HepG2 (cell line): ENCODE measurements around the gene TPPP2. TPM values are rescaled to one million over a fixed set of nuclear protein-coding genes. Genes with fewer than 3 reads are reported as not detected.

ENCODE experiments used
- NCOR1 ChIP-seq: fragments of 200-600 bp; sonication (generic); IDR thresholded peaks from 2 replicates; pipeline ENCODE4 v1.7.0; 2017; ENCODE audit warnings: antibody characterized with exemption, low read length, borderline replicate concordance
- NR2C2 ChIP-seq: sonication (generic); formaldehyde crosslinking; IDR thresholded peaks from 2 replicates; pipeline ENCODE4 v1.4.0; 2020; ENCODE audit warnings: missing genetic modification reagents, mild to moderate bottlenecking, moderate library complexity, borderline replicate concordance
- TBP ChIP-seq: sonication (generic); formaldehyde crosslinking; IDR thresholded peaks from 2 replicates; pipeline ENCODE4 v1.5.0; 2020; ENCODE audit warnings: missing genetic modification reagents
- ZNF382 ChIP-seq: sonication (generic); formaldehyde crosslinking; IDR thresholded peaks from 2 replicates; pipeline ENCODE4 v1.5.0; 2020; ENCODE audit warnings: missing genetic modification reagents, mild to moderate bottlenecking, borderline replicate concordance
- ZNF530 ChIP-seq: sonication (generic); formaldehyde crosslinking; IDR thresholded peaks from 2 replicates; pipeline ENCODE4 v1.5.0; 2020; ENCODE audit warnings: low read depth, mild to moderate bottlenecking, missing genetic modification reagents
- polyA plus RNA-seq, 8 experiments: library from polyadenylated mRNA; depleted of rRNA in 3 of 8; stranded (reverse) in 7 of 8; unstranded in 1 of 8; fragments of >200 nt; fragmentation: Illumina TruSeq in 4 of 8; extraction: Trizol in 4 of 8; gene quantifications; 2 replicates each; pipeline versions ENCODE4 v1.2.1 to v1.2.3, GENCODE V29; 2011 to 2016; ENCODE audit warnings: low read depth in 4 of 8, missing spikeins in 1 of 8, mixed read lengths in 1 of 8; ENCODE audit not compliant: insufficient read depth in 1 of 8
- total RNA-seq, 5 experiments: library from RNA; depleted of rRNA; stranded (reverse); fragments of >200 nt; fragmentation: Illumina TruSeq; extraction: Trizol; gene quantifications; 2 replicates each; pipeline ENCODE4 v1.2.3, GENCODE V29; 2016; ENCODE audit warnings: low read depth in 1 of 5
- TF ChIP-seq, protein P1 (sequence below): sonication (generic); formaldehyde crosslinking; IDR thresholded peaks from one replicate; pipeline ENCODE4 v1.5.1; 2020; ENCODE audit warnings: mild to moderate bottlenecking, missing genetic modification reagents; ENCODE audit errors: not compliant biosample characterization
- TF ChIP-seq, protein P2 (sequence below): sonication (generic); formaldehyde crosslinking; conservative IDR thresholded peaks from 2 replicates; pipeline ENCODE4 v1.4.0; 2020; ENCODE audit warnings: missing genetic modification reagents
- TF ChIP-seq, protein P3 (sequence below): sonication (generic); formaldehyde crosslinking; IDR thresholded peaks from 2 replicates; pipeline ENCODE4 v1.5.1; 2020; ENCODE audit warnings: mild to moderate bottlenecking, missing genetic modification reagents, borderline replicate concordance

TPPP2 gene
- total and polyA plus RNA-seq, 2 of the 13 experiments (the other 11 are each of a cell fraction or from before 2014, with no cell fraction given), result 0.58 to 4.2 TPM

DNA sequence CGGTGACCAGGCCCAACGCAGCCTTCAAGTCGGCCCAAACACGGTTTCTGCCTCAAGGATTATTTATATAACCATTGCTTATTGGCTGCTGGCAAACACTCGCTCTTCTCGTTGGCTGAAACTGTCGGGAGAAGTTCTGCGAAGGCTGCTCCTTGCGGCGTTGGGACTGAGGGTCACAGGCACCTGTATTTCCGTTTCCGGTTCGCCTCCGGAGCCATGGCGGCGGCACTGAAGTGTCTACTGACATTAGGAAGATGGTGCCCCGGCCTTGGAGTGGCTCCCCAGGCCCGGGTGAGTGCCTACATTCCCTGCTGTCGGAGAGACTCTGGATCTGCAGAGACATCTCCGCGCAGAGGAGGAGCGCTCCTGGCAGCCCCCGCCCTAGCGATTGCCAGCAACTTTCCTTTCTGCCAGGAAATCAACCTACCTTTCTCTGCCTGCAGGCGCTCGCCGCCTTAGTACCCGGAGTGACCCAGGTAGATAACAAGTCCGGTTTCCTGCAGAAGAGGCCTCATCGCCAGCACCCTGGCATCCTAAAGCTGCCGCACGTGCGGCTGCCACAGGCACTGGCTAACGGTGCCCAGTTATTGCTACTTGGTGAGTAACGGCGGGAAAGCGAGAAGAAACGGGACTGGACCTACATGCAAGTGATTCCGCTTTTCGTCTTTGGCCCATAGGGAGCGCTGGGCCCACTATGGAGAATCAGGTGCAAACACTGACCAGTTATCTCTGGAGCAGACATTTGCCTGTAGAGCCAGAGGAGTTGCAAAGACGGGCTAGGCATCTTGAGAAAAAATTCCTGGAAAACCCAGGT, 40.0 kb upstream of the TPPP2 start, which contains the start of gene METTL17 (continued):
- TF ChIP-seq, protein P1, sequence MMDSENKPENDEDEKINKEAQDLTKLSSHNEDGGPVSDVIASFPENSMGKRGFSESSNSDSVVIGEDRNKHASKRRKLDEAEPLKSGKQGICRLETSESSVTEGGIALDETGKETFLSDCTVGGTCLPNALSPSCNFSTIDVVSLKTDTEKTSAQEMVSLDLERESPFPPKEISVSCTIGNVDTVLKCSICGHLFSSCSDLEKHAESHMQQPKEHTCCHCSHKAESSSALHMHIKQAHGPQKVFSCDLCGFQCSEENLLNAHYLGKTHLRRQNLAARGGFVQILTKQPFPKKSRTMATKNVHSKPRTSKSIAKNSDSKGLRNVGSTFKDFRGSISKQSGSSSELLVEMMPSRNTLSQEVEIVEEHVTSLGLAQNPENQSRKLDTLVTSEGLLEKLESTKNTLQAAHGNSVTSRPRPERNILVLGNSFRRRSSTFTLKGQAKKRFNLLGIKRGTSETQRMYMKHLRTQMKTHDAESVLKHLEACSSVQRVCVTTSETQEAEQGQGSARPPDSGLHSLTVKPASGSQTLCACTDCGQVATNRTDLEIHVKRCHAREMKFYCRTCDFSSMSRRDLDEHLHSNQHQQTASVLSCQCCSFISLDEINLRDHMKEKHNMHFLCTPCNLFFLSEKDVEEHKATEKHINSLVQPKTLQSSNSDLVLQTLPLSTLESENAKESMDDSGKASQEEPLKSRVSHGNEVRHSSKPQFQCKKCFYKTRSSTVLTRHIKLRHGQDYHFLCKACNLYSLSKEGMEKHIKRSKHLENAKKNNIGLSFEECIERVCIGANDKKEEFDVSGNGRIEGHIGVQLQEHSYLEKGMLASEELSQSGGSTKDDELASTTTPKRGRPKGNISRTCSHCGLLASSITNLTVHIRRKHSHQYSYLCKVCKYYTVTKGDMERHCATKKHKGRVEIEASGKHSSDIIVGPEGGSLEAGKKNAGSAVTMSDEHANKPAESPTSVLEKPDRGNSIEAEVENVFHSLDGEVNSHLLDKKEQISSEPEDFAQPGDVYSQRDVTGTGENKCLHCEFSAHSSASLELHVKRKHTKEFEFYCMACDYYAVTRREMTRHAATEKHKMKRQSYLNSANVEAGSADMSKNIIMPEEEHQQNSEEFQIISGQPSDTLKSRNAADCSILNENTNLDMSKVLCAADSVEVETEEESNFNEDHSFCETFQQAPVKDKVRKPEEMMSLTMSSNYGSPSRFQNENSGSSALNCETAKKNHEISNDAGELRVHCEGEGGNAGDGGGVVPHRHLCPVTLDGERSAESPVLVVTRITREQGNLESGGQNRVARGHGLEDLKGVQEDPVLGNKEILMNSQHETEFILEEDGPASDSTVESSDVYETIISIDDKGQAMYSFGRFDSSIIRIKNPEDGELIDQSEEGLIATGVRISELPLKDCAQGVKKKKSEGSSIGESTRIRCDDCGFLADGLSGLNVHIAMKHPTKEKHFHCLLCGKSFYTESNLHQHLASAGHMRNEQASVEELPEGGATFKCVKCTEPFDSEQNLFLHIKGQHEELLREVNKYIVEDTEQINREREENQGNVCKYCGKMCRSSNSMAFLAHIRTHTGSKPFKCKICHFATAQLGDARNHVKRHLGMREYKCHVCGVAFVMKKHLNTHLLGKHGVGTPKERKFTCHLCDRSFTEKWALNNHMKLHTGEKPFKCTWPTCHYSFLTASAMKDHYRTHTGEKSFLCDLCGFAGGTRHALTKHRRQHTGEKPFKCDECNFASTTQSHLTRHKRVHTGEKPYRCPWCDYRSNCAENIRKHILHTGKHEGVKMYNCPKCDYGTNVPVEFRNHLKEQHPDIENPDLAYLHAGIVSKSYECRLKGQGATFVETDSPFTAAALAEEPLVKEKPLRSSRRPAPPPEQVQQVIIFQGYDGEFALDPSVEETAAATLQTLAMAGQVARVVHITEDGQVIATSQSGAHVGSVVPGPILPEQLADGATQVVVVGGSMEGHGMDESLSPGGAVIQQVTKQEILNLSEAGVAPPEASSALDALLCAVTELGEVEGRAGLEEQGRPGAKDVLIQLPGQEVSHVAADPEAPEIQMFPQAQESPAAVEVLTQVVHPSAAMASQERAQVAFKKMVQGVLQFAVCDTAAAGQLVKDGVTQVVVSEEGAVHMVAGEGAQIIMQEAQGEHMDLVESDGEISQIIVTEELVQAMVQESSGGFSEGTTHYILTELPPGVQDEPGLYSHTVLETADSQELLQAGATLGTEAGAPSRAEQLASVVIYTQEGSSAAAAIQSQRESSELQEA, result peak; percentile 75
- TF ChIP-seq NR2C2 (CRISPR knock-in tag) (peak; percentile 99), ZNF382 (no peak), NCOR1 (no peak; the same call in 1 of the 2 replicates), TBP (CRISPR knock-in tag) (no peak), ZNF530 (no peak)
- TF ChIP-seq, protein P2, sequence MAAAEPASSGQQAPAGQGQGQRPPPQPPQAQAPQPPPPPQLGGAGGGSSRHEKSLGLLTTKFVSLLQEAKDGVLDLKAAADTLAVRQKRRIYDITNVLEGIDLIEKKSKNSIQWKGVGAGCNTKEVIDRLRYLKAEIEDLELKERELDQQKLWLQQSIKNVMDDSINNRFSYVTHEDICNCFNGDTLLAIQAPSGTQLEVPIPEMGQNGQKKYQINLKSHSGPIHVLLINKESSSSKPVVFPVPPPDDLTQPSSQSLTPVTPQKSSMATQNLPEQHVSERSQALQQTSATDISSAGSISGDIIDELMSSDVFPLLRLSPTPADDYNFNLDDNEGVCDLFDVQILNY (CRISPR knock-in tag), result no peak
- TF ChIP-seq, protein P3, sequence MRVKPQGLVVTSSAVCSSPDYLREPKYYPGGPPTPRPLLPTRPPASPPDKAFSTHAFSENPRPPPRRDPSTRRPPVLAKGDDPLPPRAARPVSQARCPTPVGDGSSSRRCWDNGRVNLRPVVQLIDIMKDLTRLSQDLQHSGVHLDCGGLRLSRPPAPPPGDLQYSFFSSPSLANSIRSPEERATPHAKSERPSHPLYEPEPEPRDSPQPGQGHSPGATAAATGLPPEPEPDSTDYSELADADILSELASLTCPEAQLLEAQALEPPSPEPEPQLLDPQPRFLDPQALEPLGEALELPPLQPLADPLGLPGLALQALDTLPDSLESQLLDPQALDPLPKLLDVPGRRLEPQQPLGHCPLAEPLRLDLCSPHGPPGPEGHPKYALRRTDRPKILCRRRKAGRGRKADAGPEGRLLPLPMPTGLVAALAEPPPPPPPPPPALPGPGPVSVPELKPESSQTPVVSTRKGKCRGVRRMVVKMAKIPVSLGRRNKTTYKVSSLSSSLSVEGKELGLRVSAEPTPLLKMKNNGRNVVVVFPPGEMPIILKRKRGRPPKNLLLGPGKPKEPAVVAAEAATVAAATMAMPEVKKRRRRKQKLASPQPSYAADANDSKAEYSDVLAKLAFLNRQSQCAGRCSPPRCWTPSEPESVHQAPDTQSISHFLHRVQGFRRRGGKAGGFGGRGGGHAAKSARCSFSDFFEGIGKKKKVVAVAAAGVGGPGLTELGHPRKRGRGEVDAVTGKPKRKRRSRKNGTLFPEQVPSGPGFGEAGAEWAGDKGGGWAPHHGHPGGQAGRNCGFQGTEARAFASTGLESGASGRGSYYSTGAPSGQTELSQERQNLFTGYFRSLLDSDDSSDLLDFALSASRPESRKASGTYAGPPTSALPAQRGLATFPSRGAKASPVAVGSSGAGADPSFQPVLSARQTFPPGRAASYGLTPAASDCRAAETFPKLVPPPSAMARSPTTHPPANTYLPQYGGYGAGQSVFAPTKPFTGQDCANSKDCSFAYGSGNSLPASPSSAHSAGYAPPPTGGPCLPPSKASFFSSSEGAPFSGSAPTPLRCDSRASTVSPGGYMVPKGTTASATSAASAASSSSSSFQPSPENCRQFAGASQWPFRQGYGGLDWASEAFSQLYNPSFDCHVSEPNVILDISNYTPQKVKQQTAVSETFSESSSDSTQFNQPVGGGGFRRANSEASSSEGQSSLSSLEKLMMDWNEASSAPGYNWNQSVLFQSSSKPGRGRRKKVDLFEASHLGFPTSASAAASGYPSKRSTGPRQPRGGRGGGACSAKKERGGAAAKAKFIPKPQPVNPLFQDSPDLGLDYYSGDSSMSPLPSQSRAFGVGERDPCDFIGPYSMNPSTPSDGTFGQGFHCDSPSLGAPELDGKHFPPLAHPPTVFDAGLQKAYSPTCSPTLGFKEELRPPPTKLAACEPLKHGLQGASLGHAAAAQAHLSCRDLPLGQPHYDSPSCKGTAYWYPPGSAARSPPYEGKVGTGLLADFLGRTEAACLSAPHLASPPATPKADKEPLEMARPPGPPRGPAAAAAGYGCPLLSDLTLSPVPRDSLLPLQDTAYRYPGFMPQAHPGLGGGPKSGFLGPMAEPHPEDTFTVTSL (CRISPR knock-in tag), result no peak
